Fibroblast of the aortic adventitia (primary cell): ENCODE results near the gene MYBPC3. TPM values are rescaled to one million over a fixed set of nuclear protein-coding genes. Genes with fewer than 3 reads are reported as not detected.

Experiments used
- DNase-seq: peaks from one replicate; pipeline ENCODE4 v3.0.0-alpha.2; 2010; ENCODE audit warnings: low read depth
- H3K4me3 ChIP-seq: 2 replicates; pipeline ENCODE4 v1.5.1; 2011; ENCODE audit warnings: low read depth, mild to moderate bottlenecking, control low read depth, low read length, moderate library complexity
- total RNA-seq: library from RNA; depleted of rRNA; stranded (reverse); fragments of >200 nt; gene quantifications from 2 replicates; pipeline ENCODE4 v1.2.3, GENCODE V29; 2012; ENCODE audit warnings: low replicate concordance
- TF ChIP-seq, protein P1 (sequence below): IDR thresholded peaks from 2 replicates; pipeline ENCODE4 v1.5.1; 2011; ENCODE audit warnings: mild to moderate bottlenecking, low read length, control low read depth, inconsistent platforms; ENCODE audit not compliant: insufficient read depth

MYBPC3 gene
- total RNA-seq, 1 donor: not detected

DNA sequence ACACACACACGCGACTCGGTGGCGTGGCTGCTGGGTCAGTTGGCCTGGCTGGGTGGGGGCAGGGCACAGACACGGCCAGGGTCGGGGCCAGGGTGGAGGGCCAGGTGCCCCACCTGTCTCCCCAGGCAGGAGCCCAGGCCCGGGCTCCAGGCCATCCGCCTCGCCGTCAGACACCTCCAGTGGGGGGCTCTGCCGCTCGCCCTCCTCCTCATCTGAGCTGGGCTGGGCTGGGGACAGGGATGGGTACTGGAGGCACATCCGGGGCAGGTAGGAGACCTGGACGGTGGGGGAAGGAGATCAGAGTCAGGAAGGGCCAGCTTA, 6.2 kb upstream of the MYBPC3 start:
- no peak for DNase-seq
- no peak overlapping the region for H3K4me3 ChIP-seq
- TF ChIP-seq, protein P1, sequence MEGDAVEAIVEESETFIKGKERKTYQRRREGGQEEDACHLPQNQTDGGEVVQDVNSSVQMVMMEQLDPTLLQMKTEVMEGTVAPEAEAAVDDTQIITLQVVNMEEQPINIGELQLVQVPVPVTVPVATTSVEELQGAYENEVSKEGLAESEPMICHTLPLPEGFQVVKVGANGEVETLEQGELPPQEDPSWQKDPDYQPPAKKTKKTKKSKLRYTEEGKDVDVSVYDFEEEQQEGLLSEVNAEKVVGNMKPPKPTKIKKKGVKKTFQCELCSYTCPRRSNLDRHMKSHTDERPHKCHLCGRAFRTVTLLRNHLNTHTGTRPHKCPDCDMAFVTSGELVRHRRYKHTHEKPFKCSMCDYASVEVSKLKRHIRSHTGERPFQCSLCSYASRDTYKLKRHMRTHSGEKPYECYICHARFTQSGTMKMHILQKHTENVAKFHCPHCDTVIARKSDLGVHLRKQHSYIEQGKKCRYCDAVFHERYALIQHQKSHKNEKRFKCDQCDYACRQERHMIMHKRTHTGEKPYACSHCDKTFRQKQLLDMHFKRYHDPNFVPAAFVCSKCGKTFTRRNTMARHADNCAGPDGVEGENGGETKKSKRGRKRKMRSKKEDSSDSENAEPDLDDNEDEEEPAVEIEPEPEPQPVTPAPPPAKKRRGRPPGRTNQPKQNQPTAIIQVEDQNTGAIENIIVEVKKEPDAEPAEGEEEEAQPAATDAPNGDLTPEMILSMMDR: no peak

DNA sequence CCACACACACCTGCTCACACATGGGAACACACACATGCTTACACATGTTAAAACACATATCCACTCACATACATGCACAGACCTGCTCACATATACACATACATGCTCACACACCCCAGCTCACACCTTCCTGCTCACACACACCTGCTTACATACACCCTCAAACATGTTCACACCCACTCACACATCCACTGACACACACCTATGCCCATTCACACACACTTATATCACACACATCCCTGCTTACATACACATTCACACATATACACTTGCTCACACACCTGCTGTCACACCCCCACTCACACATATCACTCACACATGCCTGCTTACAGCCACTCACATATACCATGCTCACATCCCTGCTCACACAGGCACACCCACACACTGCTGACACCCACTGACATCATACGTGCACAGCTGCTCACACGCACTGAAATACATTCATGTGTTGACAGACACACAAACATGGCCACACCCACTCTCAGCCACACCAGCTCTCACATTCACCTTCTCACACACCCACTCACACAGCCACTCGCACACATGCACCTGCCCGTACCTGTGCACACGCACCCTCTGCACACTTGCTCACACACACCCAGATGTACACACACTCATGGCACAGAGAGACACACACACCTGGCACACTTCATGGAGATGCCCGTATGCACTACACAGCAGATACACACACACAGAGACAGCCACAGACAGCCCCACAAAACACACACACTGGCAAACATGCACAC, 5.7 kb upstream of the MYBPC3 start:
- H3K4me3 ChIP-seq: no peak overlapping the region
- DNase-seq: no peak
- TF ChIP-seq, protein P1: no peak

DNA sequence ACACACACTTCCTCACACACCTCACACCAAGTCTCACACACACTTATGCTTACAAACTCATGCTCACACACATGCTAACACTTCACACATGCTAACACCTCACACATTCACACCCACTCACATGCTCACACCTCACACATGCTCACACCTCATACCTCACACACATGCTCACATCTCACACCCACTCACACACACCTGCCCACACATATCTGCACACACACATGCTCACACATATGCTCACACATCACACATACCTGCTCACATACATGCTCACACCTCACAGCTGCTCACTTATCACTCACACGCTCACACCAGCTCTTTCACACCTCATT, 4.5 kb upstream of the MYBPC3 start:
- DNase-seq: no peak
- H3K4me3 ChIP-seq: no peak overlapping the region
- TF ChIP-seq, protein P1: no peak

DNA sequence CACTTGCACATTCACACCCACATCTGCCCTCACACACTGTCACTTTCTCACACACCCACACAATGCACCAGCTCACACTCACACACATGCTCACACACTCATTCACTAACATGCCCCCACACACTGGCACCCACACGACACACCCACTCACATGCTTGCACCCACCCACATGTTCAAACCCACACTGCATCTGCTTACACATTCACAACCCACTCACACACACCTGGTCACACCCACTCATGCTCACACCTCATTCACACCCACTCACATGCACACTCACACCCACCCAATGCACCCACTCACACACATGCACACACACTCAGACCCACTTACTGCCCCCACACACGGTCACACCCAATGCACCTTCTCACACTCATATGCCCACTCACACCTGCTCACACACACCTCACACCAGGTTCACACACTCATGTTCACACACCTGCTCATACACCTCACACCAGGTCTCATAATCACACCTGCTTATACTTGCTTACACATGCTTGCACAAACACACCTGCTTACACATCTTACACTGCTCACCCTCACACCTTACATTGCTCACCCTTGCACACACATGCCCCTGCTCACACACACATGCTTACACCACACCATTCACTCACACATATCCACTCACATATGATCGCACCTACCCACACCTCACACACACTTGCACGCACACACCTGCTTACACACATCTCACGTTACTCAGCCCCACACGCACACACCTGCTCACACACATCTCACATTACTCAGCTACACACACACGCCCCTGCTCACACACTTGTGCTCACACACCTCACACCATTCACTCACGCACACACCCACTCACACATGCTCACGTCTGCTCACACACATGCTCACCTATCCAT, 3.9 kb upstream of the MYBPC3 start:
- H3K4me3 ChIP-seq: no peak overlapping the region
- TF ChIP-seq, protein P1: no peak
- DNase-seq: no peak

- H3K4me3 ChIP-seq: peak overlapping the region; percentile 37
- DNase-seq: peak; percentile 90
- TF ChIP-seq, protein P1: peak; percentile 99
Observed at GRCh38 chr11:47355283-47356128, 3.0 kb upstream of the MYBPC3 start.

- peak overlapping the region; percentile 37 for H3K4me3 ChIP-seq
- no peak for DNase-seq
- TF ChIP-seq, protein P1: no peak
Observed at GRCh38 chr11:47354913-47355282, 2.4 kb upstream of the MYBPC3 start.
